GM23338 (cell line): ENCODE data around the gene SMIM41. TPM values are rescaled to one million over a fixed set of nuclear protein-coding genes. Genes with fewer than 3 reads are reported as not detected.

ENCODE experiments used
- ATAC-seq: fragments of 200-7000 bp; cut with Tn5 transposase; 3 replicates; pipeline ENCODE4 v1.9.1; 2020
- DNase-seq: peaks from one replicate; pipeline ENCODE4 v3.0.0-alpha.2; 2015; ENCODE audit warnings: low spot score
- H2AFZ ChIP-seq: fragments of 200-600 bp; sonication (generic); 2 replicates; pipeline ENCODE4 v1.8.0; 2016; ENCODE audit warnings: antibody characterized with exemption, mild to moderate bottlenecking, moderate library complexity
- H3F3A ChIP-seq: fragments of 200-600 bp; sonication (generic); replicated peaks from 2 replicates; pipeline ENCODE4 v1.8.0; 2017; ENCODE audit warnings: antibody characterized with exemption, mixed run types, low read depth
- H3K27ac ChIP-seq: fragments of 200-600 bp; sonication (generic); 2 replicates; pipeline ENCODE4 v1.6.1; 2016; ENCODE audit warnings: low read depth
- H3K27me3 ChIP-seq: fragments of 200-600 bp; sonication (generic); 2 replicates; pipeline ENCODE4 v1.8.0; 2016; ENCODE audit warnings: mild to moderate bottlenecking, mixed run types, moderate library complexity; ENCODE audit not compliant: insufficient read depth
- H3K36me3 ChIP-seq: fragments of 200-600 bp; sonication (generic); 2 replicates; pipeline ENCODE4 v1.8.0; 2016; ENCODE audit warnings: mild to moderate bottlenecking; ENCODE audit not compliant: insufficient read depth
- H3K4me1 ChIP-seq: fragments of 200-600 bp; sonication (generic); 2 replicates; pipeline ENCODE4 v1.8.0; 2016; ENCODE audit warnings: mild to moderate bottlenecking, moderate library complexity; ENCODE audit not compliant: insufficient read depth
- H3K4me2 ChIP-seq: fragments of 200-600 bp; sonication (generic); 2 replicates; pipeline ENCODE4 v1.7.1; 2017; ENCODE audit warnings: mixed run types
- H3K4me3 ChIP-seq: fragments of 200-600 bp; sonication (generic); 2 replicates; pipeline ENCODE4 v1.6.1; 2016; ENCODE audit warnings: mixed run types
- H3K79me2 ChIP-seq: fragments of 200-600 bp; sonication (generic); replicated peaks from 2 replicates; pipeline ENCODE4 v1.8.0; 2017; ENCODE audit warnings: mild to moderate bottlenecking; ENCODE audit not compliant: insufficient read depth
- H3K9me2 ChIP-seq: fragments of 200-600 bp; sonication (generic); 2 replicates; pipeline ENCODE4 v1.8.0; 2017; ENCODE audit not compliant: insufficient read depth
- H4K20me1 ChIP-seq: fragments of 200-600 bp; sonication (generic); replicated peaks from 2 replicates; pipeline ENCODE4 v1.8.0; 2017; ENCODE audit warnings: mild to moderate bottlenecking; ENCODE audit not compliant: insufficient read depth
- H3K27ac Mint-ChIP-seq: 2 replicates; pipeline ENCODE4 v1.8.0; 2020; ENCODE audit warnings: inconsistent platforms, mild to moderate bottlenecking, moderate library complexity, mixed read lengths
- H3K27me3 Mint-ChIP-seq: 3 replicates; pipeline ENCODE4 v1.8.0; 2022; ENCODE audit warnings: low read depth, mild to moderate bottlenecking, moderate library complexity, mixed read lengths, inconsistent platforms; ENCODE audit not compliant: insufficient read depth, poor library complexity
- H3K36me3 Mint-ChIP-seq: 3 replicates; pipeline ENCODE4 v1.8.0; 2021; ENCODE audit warnings: low read depth, mild to moderate bottlenecking, inconsistent platforms, moderate library complexity, mixed read lengths
- H3K4me1 Mint-ChIP-seq: 3 replicates; pipeline ENCODE4 v1.8.0; 2020; ENCODE audit warnings: mild to moderate bottlenecking, inconsistent platforms, mixed read lengths
- H3K4me3 Mint-ChIP-seq: 3 replicates; pipeline ENCODE4 v1.8.0; 2021; ENCODE audit warnings: moderate library complexity, mild to moderate bottlenecking, inconsistent platforms, mixed read lengths
- H3K9me3 Mint-ChIP-seq: 3 replicates; pipeline ENCODE4 v1.8.0; 2020; ENCODE audit warnings: moderate library complexity, mild to moderate bottlenecking, inconsistent platforms, mixed read lengths
- CREB1 ChIP-seq: fragments of 250-450 bp; sonication (Bioruptor Pico); IDR thresholded peaks from 2 replicates; pipeline ENCODE4 v1.5.0; 2020; ENCODE audit warnings: low read depth, mild to moderate bottlenecking, moderate library complexity
- CTCF ChIP-seq, 2 experiments: fragments of 200-600 bp in 1 of 2; sonication (generic) in 1 of 2; conservative IDR thresholded peaks; 2 replicates each; pipeline versions ENCODE4 v1.5.1 to v1.6.1; 2016 to 2017; ENCODE audit warnings: antibody characterized with exemption in 2 of 2, low read depth in 2 of 2, mild to moderate bottlenecking in 2 of 2, moderate library complexity in 1 of 2
- ETS1 ChIP-seq: IDR thresholded peaks from 2 replicates; pipeline ENCODE4 v1.6.1; 2016; ENCODE audit warnings: antibody characterized with exemption
- EZH2 ChIP-seq: fragments of 200-600 bp; sonication (generic); IDR thresholded peaks from one replicate; pipeline ENCODE4 v1.8.0; 2017; ENCODE audit warnings: antibody characterized with exemption, mild to moderate bottlenecking, low read depth; ENCODE audit not compliant: unreplicated experiment
- EZH2phosphoT487 ChIP-seq: fragments of 200-600 bp; sonication (generic); IDR thresholded peaks from one replicate; pipeline ENCODE4 v1.8.1; 2018; ENCODE audit warnings: antibody characterized with exemption; ENCODE audit not compliant: unreplicated experiment
- JUNB ChIP-seq: IDR thresholded peaks from one replicate; pipeline ENCODE4 v1.6.1; 2016; ENCODE audit warnings: antibody characterized with exemption; ENCODE audit not compliant: unreplicated experiment
- NANOG ChIP-seq: IDR thresholded peaks from 2 replicates; pipeline ENCODE4 v1.6.1; 2016; ENCODE audit warnings: antibody characterized with exemption, borderline replicate concordance
- POLR2AphosphoS5 ChIP-seq: IDR thresholded peaks from 2 replicates; pipeline ENCODE4 v1.6.1; 2016; ENCODE audit warnings: antibody characterized with exemption, low read depth
- REST ChIP-seq: IDR thresholded peaks from one replicate; pipeline ENCODE4 v1.6.1; 2018; ENCODE audit warnings: antibody characterized with exemption; ENCODE audit not compliant: unreplicated experiment
- STAT1 ChIP-seq: IDR thresholded peaks from one replicate; pipeline ENCODE4 v1.6.1; 2016; ENCODE audit warnings: antibody characterized with exemption; ENCODE audit not compliant: unreplicated experiment
- ZNF114 ChIP-seq: fragments of 250-450 bp; sonication (Bioruptor Pico); IDR thresholded peaks from 2 replicates; pipeline ENCODE4 v1.5.0; 2020; ENCODE audit warnings: mild to moderate bottlenecking, moderate library complexity
- ZNF331 ChIP-seq: fragments of 250-450 bp; sonication (Bioruptor Pico); IDR thresholded peaks from 2 replicates; pipeline ENCODE4 v1.5.0; 2020; ENCODE audit warnings: low read depth, mild to moderate bottlenecking, moderate library complexity
- ZNF462 ChIP-seq: fragments of 250-450 bp; sonication (Bioruptor Pico); IDR thresholded peaks from 2 replicates; pipeline ENCODE4 v1.5.0; 2020; ENCODE audit warnings: mild to moderate bottlenecking, moderate library complexity
- polyA plus RNA-seq: library from polyadenylated mRNA; unstranded; fragments of >200 nt; fragmentation: Nextera tagmentation; extraction: Ambion mirVana; gene quantifications from 2 replicates; pipeline ENCODE4 v1.2.1, GENCODE V29; 2016
- total RNA-seq: library from RNA; depleted of rRNA; stranded (reverse); fragments of >200 nt; shearing (Covaris generic); gene quantifications from 2 replicates; pipeline ENCODE4 v1.2.3, GENCODE V29; 2014

SMIM41 gene
- total and polyA plus RNA-seq, 2 experiments from 2014 or later: 0.66 TPM

- H3K36me3 ChIP-seq: no peaks in the 10 kb centered on the region
- H3K4me1 Mint-ChIP-seq: peaks cover 35% of the 10 kb centered on the region
- H3K79me2 ChIP-seq: no peaks in the 10 kb centered on the region
- no peak for TF ChIP-seq ZNF331 (CRISPR knock-in tag)
- no peak for TF ChIP-seq STAT1
- TF ChIP-seq ZNF462 (CRISPR knock-in tag): no peak
- no peak for TF ChIP-seq REST
- TF ChIP-seq ETS1: no peak
- no peak for TF ChIP-seq EZH2
- TF ChIP-seq CTCF (conservative IDR thresholded peaks at IDR 0.05; ENCODE audit: low read depth in 2 of 2): no peak
- no peak for TF ChIP-seq CREB1 (CRISPR knock-in tag)
- no peak for TF ChIP-seq EZH2phosphoT487
- TF ChIP-seq ZNF114 (CRISPR knock-in tag): no peak
- no peak for TF ChIP-seq POLR2AphosphoS5
- no peak for TF ChIP-seq JUNB
- TF ChIP-seq NANOG: no peak
- no peaks in the 10 kb centered on the region for H3K9me3 Mint-ChIP-seq
- no peak overlapping the region for H3K27ac ChIP-seq
- H3K36me3 Mint-ChIP-seq: no peaks in the 10 kb centered on the region
- DNase-seq (peak; percentile 46), ATAC-seq (peak; percentile 79)
- no peak overlapping the region for H3K27ac Mint-ChIP-seq
- H3K9me2 ChIP-seq: no peaks in the 10 kb centered on the region
- H3K27me3 Mint-ChIP-seq: peaks cover 12% of the 10 kb centered on the region
- H3F3A ChIP-seq: peaks cover 10% of the 10 kb centered on the region; the same call in 1 of the 2 replicates
- peak overlapping the region; percentile 23; the same call in 1 of the 2 replicates for H3K4me2 ChIP-seq
- H3K4me3 ChIP-seq: no peak overlapping the region
- H3K27me3 ChIP-seq: no peaks in the 10 kb centered on the region
- H4K20me1 ChIP-seq: no peaks in the 10 kb centered on the region
- no peak overlapping the region for H2AFZ ChIP-seq
- no peak overlapping the region for H3K4me3 Mint-ChIP-seq
- peaks cover 29% of the 10 kb centered on the region for H3K4me1 ChIP-seq
These were observed 51.2 kb downstream of the SMIM41 start for GRCh38 chr12:52130711-52131110.
